Fibroblast of pulmonary artery (primary cell): ENCODE data around the gene CHPF2.

Experiments
- DNase-seq: peaks from one replicate; pipeline ENCODE4 v3.0.0-alpha.2; 2010; ENCODE audit warnings: low read depth
- H3K4me3 ChIP-seq: replicated peaks from 2 replicates; pipeline ENCODE4 v1.5.1; 2011; ENCODE audit warnings: low read depth, mild to moderate bottlenecking, control low read depth, low read length, moderate library complexity
- TF ChIP-seq, protein P1 (sequence below): IDR thresholded peaks from 2 replicates; pipeline ENCODE4 v1.5.1; 2011; ENCODE audit warnings: mild to moderate bottlenecking, control low read depth, low read length, inconsistent platforms; ENCODE audit errors: missing control alignments

CHPF2 gene

GRCh38 chr7:151191544-151191943, 40.7 kb upstream of the CHPF2 start:
- H3K4me3 ChIP-seq, result no peak overlapping the region
- no peak for DNase-seq
- TF ChIP-seq, protein P1, sequence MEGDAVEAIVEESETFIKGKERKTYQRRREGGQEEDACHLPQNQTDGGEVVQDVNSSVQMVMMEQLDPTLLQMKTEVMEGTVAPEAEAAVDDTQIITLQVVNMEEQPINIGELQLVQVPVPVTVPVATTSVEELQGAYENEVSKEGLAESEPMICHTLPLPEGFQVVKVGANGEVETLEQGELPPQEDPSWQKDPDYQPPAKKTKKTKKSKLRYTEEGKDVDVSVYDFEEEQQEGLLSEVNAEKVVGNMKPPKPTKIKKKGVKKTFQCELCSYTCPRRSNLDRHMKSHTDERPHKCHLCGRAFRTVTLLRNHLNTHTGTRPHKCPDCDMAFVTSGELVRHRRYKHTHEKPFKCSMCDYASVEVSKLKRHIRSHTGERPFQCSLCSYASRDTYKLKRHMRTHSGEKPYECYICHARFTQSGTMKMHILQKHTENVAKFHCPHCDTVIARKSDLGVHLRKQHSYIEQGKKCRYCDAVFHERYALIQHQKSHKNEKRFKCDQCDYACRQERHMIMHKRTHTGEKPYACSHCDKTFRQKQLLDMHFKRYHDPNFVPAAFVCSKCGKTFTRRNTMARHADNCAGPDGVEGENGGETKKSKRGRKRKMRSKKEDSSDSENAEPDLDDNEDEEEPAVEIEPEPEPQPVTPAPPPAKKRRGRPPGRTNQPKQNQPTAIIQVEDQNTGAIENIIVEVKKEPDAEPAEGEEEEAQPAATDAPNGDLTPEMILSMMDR, result no peak

- TF ChIP-seq, protein P1, result no peak
- H3K4me3 ChIP-seq, result no peak overlapping the region
- DNase-seq, result no peak
Observed at GRCh38 chr7:151192002-151192539, 40.2 kb upstream of the CHPF2 start.

- no peak overlapping the region for H3K4me3 ChIP-seq
- no peak for DNase-seq
- TF ChIP-seq, protein P1, result no peak
Observed at GRCh38 chr7:151193203-151193978, 38.9 kb upstream of the CHPF2 start.

GRCh38 chr7:151194188-151194587, 38.1 kb upstream of the CHPF2 start:
- TF ChIP-seq, protein P1, result no peak
- no peak for DNase-seq
- no peak overlapping the region for H3K4me3 ChIP-seq

DNA sequence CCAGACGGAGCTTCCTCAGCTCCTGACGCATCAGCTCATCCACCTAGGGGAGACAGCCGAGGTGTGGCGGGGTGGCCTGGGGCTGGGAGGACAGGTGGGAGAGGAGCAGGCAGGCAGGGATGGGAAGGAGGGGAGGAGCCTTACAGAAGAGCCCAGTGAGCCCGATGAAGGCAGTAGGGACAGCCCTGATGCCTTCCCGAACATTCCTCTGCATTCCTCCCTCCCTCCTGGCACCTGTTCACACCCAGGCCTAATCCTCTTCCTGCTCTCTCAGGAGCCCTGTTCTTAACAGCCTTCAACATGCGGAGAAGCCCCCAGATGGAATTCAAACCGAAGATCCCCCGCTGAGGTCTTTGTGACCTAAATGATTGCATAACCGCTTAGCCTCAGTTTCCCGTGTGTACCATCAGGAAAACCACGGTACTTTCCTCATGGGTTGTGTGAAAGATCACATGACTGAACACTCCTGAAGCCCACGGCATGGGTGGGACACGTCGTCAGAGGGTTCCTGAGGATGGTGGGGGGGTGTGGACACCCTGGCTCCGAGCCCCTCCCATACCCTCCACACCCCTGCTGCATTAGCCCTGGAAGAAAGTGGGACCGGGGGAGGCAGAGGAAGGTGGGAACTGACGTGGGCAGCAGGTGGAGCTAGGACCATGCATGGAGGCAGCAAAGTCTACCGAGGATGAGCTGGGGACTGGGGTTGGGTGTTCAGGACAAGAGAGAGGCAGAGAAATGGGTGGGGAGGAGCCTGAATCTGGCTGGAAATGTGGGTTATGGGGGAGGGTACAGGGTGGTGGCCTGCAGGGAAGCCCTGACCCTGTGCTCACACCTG, 36.5 kb upstream of the CHPF2 start:
- no peak overlapping the region for H3K4me3 ChIP-seq
- TF ChIP-seq, protein P1, result no peak
- no peak for DNase-seq

DNA sequence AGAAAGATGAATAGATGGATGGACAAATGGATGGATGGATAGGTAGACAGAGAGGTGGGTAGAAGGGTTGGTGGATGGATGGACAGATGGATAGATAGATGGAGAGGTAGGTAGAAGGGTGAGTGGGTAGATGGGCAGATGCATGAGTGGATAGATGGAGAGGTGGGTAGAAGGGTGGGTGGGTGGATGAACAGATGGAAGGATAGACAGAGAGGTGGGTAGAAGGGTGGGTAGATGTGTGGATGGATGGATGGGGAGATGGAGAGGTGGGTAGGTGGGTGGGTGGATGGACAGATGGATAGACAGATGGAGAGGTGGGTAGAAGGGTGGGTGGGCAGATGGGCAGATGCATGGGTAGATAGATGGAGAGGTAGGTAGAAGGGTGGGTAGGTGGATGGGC, 34.4 kb upstream of the CHPF2 start:
- no peak overlapping the region for H3K4me3 ChIP-seq
- TF ChIP-seq, protein P1, result no peak
- DNase-seq, result no peak
